Spleen (tissue), 7 donors: ENCODE measurements around the gene CNGA3.

Experiments
- CTCF ChIP-seq, 11 experiments: fragments of 200-600 bp in 7 of 11; fragments of 450-650 bp in 4 of 11; sonication (generic) in 4 of 11; IDR thresholded peaks in 8 of 11; conservative IDR thresholded peaks in 3 of 11; 1 replicate in 7 of 11; 2 replicates in 4 of 11; pipeline versions ENCODE4 v1.4.0 to v1.8.0; 2016 to 2021; ENCODE audit warnings: antibody characterized with exemption in 11 of 11, inconsistent platforms in 4 of 11, mild to moderate bottlenecking in 1 of 11
- POLR2A ChIP-seq, 3 donors: fragments of 450-650 bp; IDR thresholded peaks; one replicate each; pipeline ENCODE4 v1.5.1; 2017; ENCODE audit warnings: antibody characterized with exemption in 3 of 3, mild to moderate bottlenecking in 1 of 3
- POLR2AphosphoS5 ChIP-seq, 3 donors: sonication (generic); formaldehyde crosslinking; IDR thresholded peaks; one replicate each; pipeline ENCODE4 v1.5.1; 2017; ENCODE audit warnings: antibody characterized with exemption in 3 of 3
- donor health status: DM: no; HTN: no; CAD: no; lungs with moderate emphysema.
- donor health status: DM: no; HTN: no; CAD: no.
- donor health status: DM: no; HTN: no; CAD: no.

- no peak for TF ChIP-seq POLR2AphosphoS5 (IDR thresholded peaks at IDR 0.05)
- TF ChIP-seq POLR2A (IDR thresholded peaks at IDR 0.05): no peak
- TF ChIP-seq CTCF (IDR thresholded peaks at IDR 0.05 in 8 of 11, conservative IDR thresholded peaks at IDR 0.05 in 3 of 11): no peak
Measured at GRCh38 chr2:98329549-98329948, 16.7 kb upstream of the CNGA3 start.
